Lung (tissue), 12 donors: Measurements from ENCODE around the gene BIN1. TPM values are rescaled to one million over a fixed set of nuclear protein-coding genes. Genes with fewer than 3 reads are reported as not detected.

ENCODE experiments used
- ATAC-seq: fragments of 200-7000 bp; cut with Tn5 transposase; one replicate; pipeline ENCODE4 v1.9.1; 2020; ENCODE audit warnings: moderate number of reproducible peaks; ENCODE audit not compliant: insufficient read depth, low FRiP score
- DNase-seq, 3 donors: peaks; one replicate each; pipeline ENCODE4 v3.0.0-alpha.2; 2013 to 2017
- H3K27ac ChIP-seq, 2 donors: one replicate each; pipeline ENCODE4 v1.5.1; 2013; ENCODE audit warnings: mild to moderate bottlenecking in 2 of 2, moderate library complexity in 2 of 2, control low read depth in 1 of 2, inconsistent platforms in 1 of 2, low read depth in 1 of 2, low read length in 1 of 2
- H3K27me3 ChIP-seq, 3 donors: one replicate each; pipeline ENCODE4 v1.5.1; 2013; ENCODE audit warnings: low read length in 2 of 3; ENCODE audit not compliant: control insufficient read depth in 3 of 3, insufficient read depth in 3 of 3
- H3K36me3 ChIP-seq, 4 donors: one replicate each; pipeline ENCODE4 v1.5.1; 2013; ENCODE audit warnings: low read length in 4 of 4, mild to moderate bottlenecking in 1 of 4, moderate library complexity in 1 of 4; ENCODE audit not compliant: control insufficient read depth in 4 of 4, insufficient read depth in 4 of 4
- H3K4me1 ChIP-seq, 5 donors: one replicate each; pipeline ENCODE4 v1.5.1; 2013; ENCODE audit warnings: low read length in 5 of 5, mild to moderate bottlenecking in 2 of 5, moderate library complexity in 1 of 5; ENCODE audit not compliant: control insufficient read depth in 5 of 5, insufficient read depth in 5 of 5
- H3K4me3 ChIP-seq: one replicate; pipeline ENCODE4 v1.5.1; 2013; ENCODE audit warnings: mild to moderate bottlenecking, control low read depth, moderate library complexity
- H3K9ac ChIP-seq, 2 donors: one replicate each; pipeline ENCODE4 v1.5.1; 2013; ENCODE audit warnings: low read length in 2 of 2, control low read depth in 1 of 2; ENCODE audit not compliant: insufficient read depth in 1 of 2
- H3K9me3 ChIP-seq, 4 donors: one replicate each; pipeline ENCODE4 v1.5.1; 2013; ENCODE audit warnings: low read length in 3 of 4, mild to moderate bottlenecking in 1 of 4, moderate library complexity in 1 of 4; ENCODE audit not compliant: control insufficient read depth in 4 of 4, insufficient read depth in 3 of 4
- WGBS, 2 donors: extraction: QIAGEN DNeasy Blood & Tissue Kit; methylation state at CpG; one replicate each; pipeline ENCODE4 v1.1.7; 2013; 5-methylcytosine and 5-hydroxymethylcytosine counted together
- polyA plus RNA-seq, 2 donors: library from polyadenylated mRNA; stranded (reverse); fragments of 200-250 nt; gene quantifications; one replicate each; pipeline ENCODE4 v1.2.1, GENCODE V29; 2013
- total RNA-seq, 2 donors: library from RNA; depleted of rRNA in 1 of 2; stranded (reverse); fragments of >200 nt in 1 of 2; gene quantifications; one replicate each; pipeline ENCODE4 v1.2.1, GENCODE V29; 2014 to 2021
- TF ChIP-seq, protein P1 (sequence below): IDR thresholded peaks from 2 replicates; pipeline ENCODE4 v1.5.1; 2012; ENCODE audit warnings: mild to moderate bottlenecking; ENCODE audit errors: control extremely low read depth, extremely low read depth
- donor health status: control.
- donor health status: control.
- donor health status: Bipolar disorder and iron deficiency.
- donor health status: healthy.
- donor health status: DM: yes; HTN: yes; CAD: no.

The BIN1 gene
- total and polyA plus RNA-seq, 4 donors: 28.8 to 41.7 (median 36.2) TPM

DNA sequence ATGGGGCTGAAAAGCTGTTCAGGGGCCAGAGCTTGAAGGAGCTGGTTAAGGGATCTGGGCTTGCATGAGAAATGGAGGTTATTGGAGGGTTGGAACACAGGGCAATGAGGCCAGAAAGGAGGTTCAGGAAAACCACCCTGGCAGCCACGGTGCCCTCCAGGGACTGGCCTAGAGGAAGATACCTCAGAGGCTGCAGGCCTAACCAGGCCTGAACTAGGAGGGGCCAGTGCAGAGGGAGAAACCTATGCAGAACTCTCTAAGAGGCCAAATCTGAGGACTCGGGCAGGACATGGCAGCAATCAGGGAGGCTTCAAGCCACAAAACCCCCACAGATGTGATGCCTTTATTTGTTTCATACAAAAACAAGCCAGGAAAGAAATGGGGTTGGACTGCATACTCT lies 66.8 kb downstream of the BIN1 start:
- Histone ChIP-seq H3K27ac (no peak overlapping the region), H3K36me3 (no peaks in the 10 kb centered on the region), H3K9ac (no peak overlapping the region), H3K4me1 (peaks cover 0 to 11% (median 0%) of the 10 kb centered on the region in 5 donors), H3K4me3 (no peak overlapping the region), H3K9me3 (peaks cover 0 to 2% (median 0%) of the 10 kb centered on the region in 4 donors), H3K27me3 (no peaks in the 10 kb centered on the region)
- WGBS, 2 donors: 91 to 97% methylated on average over 2 of the region's 2 CpGs
- DNase-seq: no peak
- ATAC-seq: no peak
- TF ChIP-seq, protein P1, sequence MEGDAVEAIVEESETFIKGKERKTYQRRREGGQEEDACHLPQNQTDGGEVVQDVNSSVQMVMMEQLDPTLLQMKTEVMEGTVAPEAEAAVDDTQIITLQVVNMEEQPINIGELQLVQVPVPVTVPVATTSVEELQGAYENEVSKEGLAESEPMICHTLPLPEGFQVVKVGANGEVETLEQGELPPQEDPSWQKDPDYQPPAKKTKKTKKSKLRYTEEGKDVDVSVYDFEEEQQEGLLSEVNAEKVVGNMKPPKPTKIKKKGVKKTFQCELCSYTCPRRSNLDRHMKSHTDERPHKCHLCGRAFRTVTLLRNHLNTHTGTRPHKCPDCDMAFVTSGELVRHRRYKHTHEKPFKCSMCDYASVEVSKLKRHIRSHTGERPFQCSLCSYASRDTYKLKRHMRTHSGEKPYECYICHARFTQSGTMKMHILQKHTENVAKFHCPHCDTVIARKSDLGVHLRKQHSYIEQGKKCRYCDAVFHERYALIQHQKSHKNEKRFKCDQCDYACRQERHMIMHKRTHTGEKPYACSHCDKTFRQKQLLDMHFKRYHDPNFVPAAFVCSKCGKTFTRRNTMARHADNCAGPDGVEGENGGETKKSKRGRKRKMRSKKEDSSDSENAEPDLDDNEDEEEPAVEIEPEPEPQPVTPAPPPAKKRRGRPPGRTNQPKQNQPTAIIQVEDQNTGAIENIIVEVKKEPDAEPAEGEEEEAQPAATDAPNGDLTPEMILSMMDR: no peak

DNA sequence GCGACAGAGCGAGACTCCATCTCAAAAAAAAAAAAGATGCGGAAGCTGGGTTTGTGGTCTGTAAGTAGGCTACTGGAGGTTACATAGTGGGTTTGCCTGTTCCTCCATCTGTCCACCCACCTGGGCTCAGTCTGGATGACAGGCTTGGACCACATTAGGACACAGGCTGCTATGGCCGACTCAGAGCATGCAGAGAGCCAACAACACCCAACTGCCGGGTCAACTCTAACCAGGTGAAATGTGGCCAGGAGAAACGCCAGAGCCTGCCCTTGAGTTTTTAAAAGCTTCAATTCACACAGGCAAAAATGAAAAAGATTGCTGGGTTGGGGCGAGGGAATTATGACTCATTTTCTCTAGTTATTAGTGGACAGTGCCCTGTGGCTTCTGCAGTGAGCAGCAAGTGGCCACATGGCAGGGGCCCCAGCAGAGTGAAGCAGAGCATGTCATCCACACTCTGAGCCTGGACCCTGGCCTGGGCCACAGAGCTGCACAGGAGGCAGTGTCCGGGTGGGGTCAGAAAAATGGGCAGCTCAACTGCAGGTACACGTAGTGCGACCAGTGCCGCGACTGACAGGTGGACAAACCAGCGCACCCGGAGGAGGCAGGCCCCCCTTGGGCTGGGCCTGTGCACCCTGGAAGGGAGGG lies 67.4 kb downstream of the BIN1 start:
- H3K9me3 ChIP-seq: peaks cover 0 to 2% (median 0%) of the 10 kb centered on the region in 4 donors
- TF ChIP-seq, protein P1: no peak
- H3K27me3 ChIP-seq: no peaks in the 10 kb centered on the region
- H3K27ac ChIP-seq: no peak overlapping the region
- no peak for DNase-seq
- ATAC-seq: no peak
- H3K36me3 ChIP-seq: no peaks in the 10 kb centered on the region
- H3K4me3 ChIP-seq: no peak overlapping the region
- 91 to 95% methylated on average over 14 of the region's 14 CpGs for WGBS, 2 donors
- peaks cover 0 to 15% (median 0%) of the 10 kb centered on the region in 5 donors for H3K4me1 ChIP-seq
- no peak overlapping the region for H3K9ac ChIP-seq

DNA sequence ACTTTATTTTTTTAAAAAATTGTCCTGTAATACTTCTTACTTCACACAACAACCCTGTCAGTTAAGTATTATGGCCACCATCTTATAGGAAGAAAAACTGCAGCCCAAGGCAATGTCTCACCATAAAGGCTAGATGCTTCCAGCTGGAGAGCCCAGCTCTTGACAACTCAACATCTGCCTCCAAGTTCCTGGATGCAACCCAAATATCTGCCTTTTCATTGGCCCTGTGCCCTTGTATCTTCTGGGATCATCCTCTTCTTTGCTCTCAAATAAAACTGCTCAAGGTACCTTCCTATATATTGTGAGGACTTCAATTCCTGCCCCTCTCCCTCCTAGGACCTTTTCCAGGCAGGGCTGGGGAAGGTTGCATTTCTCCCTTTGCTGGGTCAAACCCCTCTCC lies 69.5 kb downstream of the BIN1 start:
- Histone ChIP-seq H3K9me3 (no peaks in the 10 kb centered on the region), H3K27me3 (no peaks in the 10 kb centered on the region), H3K9ac (no peak overlapping the region), H3K36me3 (no peaks in the 10 kb centered on the region), H3K4me1 (peaks cover 0 to 29% (median 0%) of the 10 kb centered on the region in 5 donors), H3K4me3 (no peak overlapping the region), H3K27ac (no peak overlapping the region)
- DNase-seq: peak in 1 of 3 donors; percentile 38
- TF ChIP-seq, protein P1: no peak
- no peak for ATAC-seq
